AG08396 (cell line): ENCODE data around the gene XPNPEP2.

Source experiments
- DNase-seq: peaks from one replicate; pipeline ENCODE4 v3.0.0; 2012; ENCODE audit warnings: low spot score, mixed read lengths

The XPNPEP2 gene

GRCh38 chrX:129750971-129751370 is 12.2 kb downstream of the XPNPEP2 start:
- DNase-seq, result no peak

- no peak for DNase-seq
Observed at GRCh38 chrX:129754056-129755024, 15.6 kb downstream of the XPNPEP2 start.

- no peak for DNase-seq
Observed at GRCh38 chrX:129755779-129756650, 17.2 kb downstream of the XPNPEP2 start.

GRCh38 chrX:129759576-129760061 is 20.8 kb downstream of the XPNPEP2 start:
- DNase-seq, result peak; percentile 61

- DNase-seq, result no peak
Observed at GRCh38 chrX:129760155-129760554, 21.4 kb downstream of the XPNPEP2 start.

- no peak for DNase-seq
Observed at GRCh38 chrX:129760981-129761380, 22.2 kb downstream of the XPNPEP2 start.

- DNase-seq, result no peak
Observed at GRCh38 chrX:129761596-129761995, 22.8 kb downstream of the XPNPEP2 start.

- DNase-seq, result no peak
Observed at GRCh38 chrX:129762448-129762847, 23.7 kb downstream of the XPNPEP2 start.

- DNase-seq, result no peak
Observed at GRCh38 chrX:129763666-129764065, 24.9 kb downstream of the XPNPEP2 start.

GRCh38 chrX:129768186-129768585 is 29.4 kb downstream of the XPNPEP2 start:
- no peak for DNase-seq

GRCh38 chrX:129768586-129769466 is 30.0 kb downstream of the XPNPEP2 start:
- DNase-seq, result no peak

GRCh38 chrX:129769467-129770154 is 30.8 kb downstream of the XPNPEP2 start:
- DNase-seq, result no peak

- DNase-seq, result no peak
Observed at GRCh38 chrX:129771266-129771995, 32.7 kb downstream of the XPNPEP2 start.

GRCh38 chrX:129772796-129773431 is 34.1 kb downstream of the XPNPEP2 start:
- no peak for DNase-seq

GRCh38 chrX:129773649-129774458 is 35.1 kb downstream of the XPNPEP2 start:
- DNase-seq, result no peak

- DNase-seq, result no peak
Observed at GRCh38 chrX:129777218-129778030, 38.6 kb downstream of the XPNPEP2 start.

- DNase-seq, result no peak
Observed at GRCh38 chrX:129779086-129779672, 40.4 kb downstream of the XPNPEP2 start.

GRCh38 chrX:129779747-129780146 is 41.0 kb downstream of the XPNPEP2 start, which contains the start of gene SASH3:
SASH3 (plus strand) TSS chrX:129779949; CDS start chrX:129780098, 149 bp downstream.
- DNase-seq, result no peak
